Superior temporal gyrus (tissue), 1 donor: ENCODE data around the gene SLC38A7.

Source experiments
- DNase-seq: peaks from one replicate; pipeline ENCODE4 v3.0.0-alpha.2; 2016; ENCODE audit errors: extremely low spot score

SLC38A7 gene

DNA sequence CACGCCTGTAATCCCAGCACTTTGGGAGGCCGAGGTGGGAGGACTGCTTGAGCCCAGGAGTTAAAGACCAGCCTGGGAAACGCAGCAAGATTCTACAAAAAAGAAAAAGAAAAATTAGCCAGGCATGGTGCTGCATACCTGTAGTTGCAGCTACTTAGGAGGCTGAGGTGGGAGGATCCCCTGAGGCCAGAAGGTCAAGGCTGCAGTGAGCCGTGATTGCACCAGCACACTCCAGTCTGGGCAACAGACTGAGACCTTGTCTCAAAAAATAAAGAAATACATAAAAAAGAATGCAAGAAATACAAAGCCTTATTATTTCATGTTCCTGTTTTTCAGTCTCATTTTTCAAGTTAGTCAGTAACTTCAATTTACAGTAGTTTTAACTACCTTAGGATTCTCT lies 49.1 kb downstream of the SLC38A7 start:
- DNase-seq = no peak

- no peak for DNase-seq
These were observed 50.2 kb downstream of the SLC38A7 start for GRCh38 chr16:58634265-58634802.

GRCh38 chr16:58629733-58630640 lies 54.6 kb downstream of the SLC38A7 start, which contains the start of gene CNOT1:
TSS of gene CNOT1 (minus strand) at chr16:58629826. CDS start at chr16:58599337, 30,489 bp downstream.
- peak; percentile 99 for DNase-seq

GRCh38 chr16:58628845-58629732 lies 55.5 kb downstream of the SLC38A7 start:
- DNase-seq = no peak

GRCh38 chr16:58624209-58624608 lies 60.4 kb downstream of the SLC38A7 start:
- DNase-seq = no peak

DNA sequence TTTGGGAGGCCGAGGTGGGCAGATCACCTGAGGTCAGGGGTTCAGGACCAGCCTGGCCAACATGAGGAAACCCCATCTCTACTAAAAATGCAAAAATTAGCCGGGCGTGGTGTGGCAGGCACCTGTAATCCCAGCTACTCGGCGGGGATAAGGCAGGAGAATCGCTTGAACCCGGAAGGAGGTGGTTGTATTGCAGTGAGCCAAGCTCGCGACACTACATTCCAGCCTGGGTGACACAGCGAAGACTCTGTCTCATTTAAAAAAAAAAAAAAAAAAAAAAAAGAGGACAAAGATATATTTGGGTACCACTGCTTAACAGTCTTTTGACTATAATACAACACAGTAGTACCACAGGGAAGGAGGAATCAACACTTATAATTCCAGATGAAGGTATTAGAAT lies 64.2 kb downstream of the SLC38A7 start:
- DNase-seq = no peak

DNA sequence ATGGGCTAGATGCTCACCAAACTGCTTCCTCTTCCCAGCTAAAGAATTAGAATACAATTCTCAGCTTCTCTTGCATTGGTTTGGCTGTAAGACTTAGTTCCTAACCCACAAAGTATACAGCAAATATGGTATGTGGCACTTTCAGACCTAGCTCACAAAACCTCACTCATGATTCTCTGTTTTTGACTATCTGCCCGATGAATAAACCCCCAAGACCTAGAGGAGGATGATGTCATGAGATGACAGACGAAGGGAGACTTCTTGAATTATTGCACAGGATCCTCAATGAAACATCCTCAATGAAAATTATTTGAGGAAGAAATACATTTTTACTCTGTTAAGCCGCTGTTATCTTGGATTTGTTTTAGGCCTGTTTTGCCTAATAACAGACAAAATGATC lies 69.3 kb downstream of the SLC38A7 start:
- no peak for DNase-seq
